Activated CD4-positive, alpha-beta memory T cell treated with anti-CD3 and anti-CD28 coated beads, Interleukin-2, amount 10 ng/mL, durations not matched to agents 7 days and 5 days (primary cell): Measurements from ENCODE around the gene C11orf86. TPM values are rescaled to one million over a fixed set of nuclear protein-coding genes. Genes with fewer than 3 reads are reported as not detected.
"Not testable (repeated sequence)": the region's sequence is repeated elsewhere in the genome, so short reads cannot be mapped to it uniquely, and the experiment has no call there.

ENCODE experiments used
- CTCF ChIA-PET: fragments of 350-600 bp; sonication (Branson Sonifier 250); formaldehyde crosslinking; loops from one replicate; lab custom pipeline; 2021; ENCODE audit warnings: antibody characterized with exemption, inconsistent platforms; lab: Charles Lee
- POLR2A ChIA-PET: fragments of 350-600 bp; sonication (Branson Sonifier 250); formaldehyde crosslinking; loops from one replicate; lab custom pipeline; 2021; ENCODE audit warnings: antibody characterized with exemption; lab: Charles Lee
- DNase-seq: peaks from one replicate; pipeline ENCODE4 v3.0.0-alpha.2; 2020
- H3K27ac Mint-ChIP-seq: one replicate; pipeline ENCODE4 v1.8.0; 2021; ENCODE audit warnings: mild to moderate bottlenecking, mixed read lengths
- H3K27me3 Mint-ChIP-seq: one replicate; pipeline ENCODE4 v1.8.0; 2021; ENCODE audit warnings: mixed read lengths
- H3K36me3 Mint-ChIP-seq: one replicate; pipeline ENCODE4 v1.8.0; 2021; ENCODE audit warnings: low read depth, mixed read lengths
- H3K4me1 Mint-ChIP-seq: one replicate; pipeline ENCODE4 v1.8.0; 2021; ENCODE audit warnings: mixed read lengths
- H3K4me3 Mint-ChIP-seq: one replicate; pipeline ENCODE4 v1.8.0; 2021; ENCODE audit warnings: mild to moderate bottlenecking, mixed read lengths
- H3K9me3 Mint-ChIP-seq: one replicate; pipeline ENCODE4 v1.8.0; 2021; ENCODE audit warnings: mixed read lengths
- total RNA-seq, 2 experiments: library from RNA; stranded (reverse); gene quantifications; one replicate each; pipeline ENCODE4 v1.2.3, GENCODE V29; 2021

Gene C11orf86
- total RNA-seq, 2 experiments from 2014 or later, result not detected

DNA sequence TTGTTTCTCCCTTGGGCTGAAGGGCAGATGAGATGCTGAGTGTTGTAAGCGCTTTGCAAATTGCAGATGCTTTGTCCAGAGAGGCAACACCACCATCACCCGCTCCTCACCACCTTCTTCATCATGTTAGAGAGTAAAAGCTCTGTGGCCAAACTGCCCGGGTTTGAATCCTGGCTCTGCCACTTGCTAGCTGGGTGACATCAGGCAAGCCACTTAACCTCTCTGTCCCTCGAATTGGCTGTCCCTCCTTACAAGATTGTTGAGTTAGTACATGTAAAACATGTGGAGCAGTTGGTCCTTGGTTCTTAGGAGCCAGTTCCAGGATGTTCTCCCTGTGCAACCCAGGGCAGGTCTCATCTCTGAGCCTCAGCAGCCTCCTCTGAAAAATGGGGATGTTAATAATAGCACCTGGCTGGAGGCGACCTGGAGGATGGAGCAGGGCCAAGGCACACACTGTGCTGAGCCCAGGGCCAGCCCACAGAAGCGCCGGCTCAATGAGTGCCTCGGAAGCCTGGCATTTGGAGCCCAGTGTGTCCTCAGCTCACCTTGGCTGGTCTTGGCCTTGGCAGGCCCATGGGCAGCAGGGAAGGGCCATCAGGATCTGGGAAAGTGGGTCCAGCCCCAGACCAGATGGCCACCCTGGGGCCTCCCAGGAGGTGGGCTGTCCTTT is 10.5 kb downstream of the C11orf86 start:
- Mint-ChIP-seq H3K27me3 (peaks cover 6% of the 10 kb centered on the region), H3K4me1 (peaks cover 4% of the 10 kb centered on the region), H3K9me3 (no peaks in the 10 kb centered on the region), H3K27ac (no peak overlapping the region), H3K36me3 (no peaks in the 10 kb centered on the region), H3K4me3 (no peak overlapping the region)
- no peak for DNase-seq
- POLR2A ChIA-PET, result no interaction called here
- CTCF ChIA-PET, result no interaction called here

DNA sequence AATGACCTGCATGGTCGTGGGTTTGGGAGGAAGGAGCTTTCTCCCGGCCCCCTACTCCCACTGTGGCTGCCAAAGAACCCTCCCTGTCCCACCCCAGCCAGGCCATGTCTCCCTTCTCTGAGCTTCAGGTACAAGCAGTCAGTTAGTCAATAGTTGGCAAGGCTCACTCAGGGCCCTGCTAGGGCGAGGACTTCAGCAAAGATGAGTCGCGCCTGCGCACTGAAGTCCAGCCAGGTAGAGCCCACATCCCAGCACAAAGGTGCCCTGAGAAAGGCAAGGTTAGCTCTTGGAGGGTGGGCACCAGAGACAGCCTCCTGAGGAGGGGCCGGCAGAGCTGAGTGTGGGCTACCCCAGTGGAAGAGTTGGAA is 11.1 kb downstream of the C11orf86 start:
- no peak overlapping the region for H3K4me3 Mint-ChIP-seq
- no peak for DNase-seq
- peaks cover 6% of the 10 kb centered on the region for H3K27me3 Mint-ChIP-seq
- no peaks in the 10 kb centered on the region for H3K36me3 Mint-ChIP-seq
- ChIA-PET POLR2A (no interaction called here), CTCF (no interaction called here)
- H3K9me3 Mint-ChIP-seq, result no peaks in the 10 kb centered on the region
- peaks cover 4% of the 10 kb centered on the region for H3K4me1 Mint-ChIP-seq
- H3K27ac Mint-ChIP-seq, result no peak overlapping the region

DNA sequence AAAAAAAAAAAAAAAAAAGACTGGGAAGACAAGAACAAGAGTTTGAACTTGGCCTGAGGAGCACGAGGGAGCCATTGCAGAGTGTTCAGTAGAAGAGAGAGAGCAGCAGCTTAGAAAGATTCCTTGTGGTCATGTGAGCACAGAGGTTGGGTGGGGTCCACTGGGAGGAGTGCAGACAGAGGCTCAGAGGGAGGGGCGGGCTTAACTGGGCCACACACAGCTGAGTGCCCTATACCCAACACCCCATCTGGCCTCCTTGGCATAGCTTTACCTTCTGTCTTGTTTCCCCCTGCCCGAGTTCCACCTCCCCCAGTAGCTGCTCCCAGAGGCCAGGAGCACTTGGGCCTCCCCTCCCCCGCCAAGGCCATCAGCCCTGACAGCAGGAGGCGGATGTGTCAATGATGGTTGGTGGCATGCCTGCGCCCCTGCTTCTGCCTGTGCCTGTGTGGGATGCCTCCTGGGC is 12.1 kb downstream of the C11orf86 start:
- Mint-ChIP-seq H3K36me3 (no peaks in the 10 kb centered on the region), H3K4me1 (peaks cover 2% of the 10 kb centered on the region), H3K27me3 (peaks cover 11% of the 10 kb centered on the region), H3K9me3 (no peaks in the 10 kb centered on the region), H3K4me3 (no peak overlapping the region), H3K27ac (no peak overlapping the region)
- ChIA-PET POLR2A (no interaction called here), CTCF (no interaction called here)
- DNase-seq, result no peak

DNA sequence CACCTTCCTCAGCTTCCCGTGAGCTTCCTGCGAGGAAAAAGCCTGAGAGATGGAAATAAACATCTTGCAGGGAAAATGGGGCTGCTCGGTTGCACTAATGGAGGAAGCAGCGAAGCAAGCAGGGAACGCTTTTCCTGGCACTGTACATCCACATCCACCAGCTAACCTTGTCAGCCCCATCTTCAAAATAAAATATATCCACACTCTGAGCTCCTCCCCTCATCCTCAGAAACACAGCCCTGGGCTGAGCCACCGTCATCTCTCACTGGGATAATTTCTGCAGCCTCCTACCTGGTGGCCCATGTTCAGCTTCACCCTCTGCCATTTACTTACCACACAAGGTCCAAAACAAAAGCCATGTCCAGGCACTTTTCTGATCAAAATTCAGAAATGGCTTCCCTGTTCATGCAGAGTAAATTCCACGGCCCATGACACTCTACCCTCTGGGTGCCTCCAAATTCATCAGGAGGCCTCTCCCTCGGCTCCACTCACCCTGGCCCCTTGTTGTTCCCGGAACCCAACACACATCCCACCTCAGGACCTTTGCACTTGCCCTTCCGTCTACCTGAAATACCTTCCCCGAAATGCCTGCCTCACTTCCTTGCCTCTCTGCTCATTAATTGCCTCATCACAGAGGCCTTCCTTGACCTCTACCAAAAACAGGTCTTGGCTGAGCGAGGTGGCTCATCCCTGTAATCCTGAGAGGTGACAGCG is 13.0 kb downstream of the C11orf86 start:
- CTCF ChIA-PET, result no interaction called here
- Mint-ChIP-seq H3K27ac (no peak overlapping the region), H3K4me3 (no peak overlapping the region), H3K9me3 (no peaks in the 10 kb centered on the region), H3K27me3 (peaks cover 6% of the 10 kb centered on the region), H3K36me3 (no peaks in the 10 kb centered on the region), H3K4me1 (peaks cover 2% of the 10 kb centered on the region)
- POLR2A ChIA-PET, result no interaction called here
- DNase-seq, result no peak

DNA sequence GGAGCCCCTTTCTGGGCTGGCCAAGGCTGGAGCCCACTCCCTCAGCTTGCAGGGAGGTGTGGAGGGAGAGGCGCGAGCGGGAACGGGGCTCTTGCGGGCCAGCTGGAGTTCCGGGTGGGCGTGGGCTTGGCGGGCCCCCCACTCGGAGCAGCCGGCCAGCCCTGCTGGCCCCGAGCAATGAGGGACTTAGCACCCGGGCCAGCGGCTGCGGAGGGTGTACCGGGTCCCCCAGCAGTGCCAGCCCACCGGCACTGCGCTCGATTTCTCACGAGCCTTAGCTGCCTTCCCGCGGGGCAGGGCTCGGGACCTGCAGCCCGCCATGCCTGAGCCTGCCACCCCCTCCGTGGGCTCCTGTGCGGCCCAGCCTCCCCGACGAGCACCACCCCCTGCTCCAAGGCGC is 13.6 kb downstream of the C11orf86 start:
- DNase-seq, POLR2A ChIA-PET, H3K4me3 Mint-ChIP-seq, H3K9me3 Mint-ChIP-seq, H3K27ac Mint-ChIP-seq, CTCF ChIA-PET, H3K27me3 Mint-ChIP-seq, H3K4me1 Mint-ChIP-seq, H3K36me3 Mint-ChIP-seq: not testable (repeated sequence)

DNA sequence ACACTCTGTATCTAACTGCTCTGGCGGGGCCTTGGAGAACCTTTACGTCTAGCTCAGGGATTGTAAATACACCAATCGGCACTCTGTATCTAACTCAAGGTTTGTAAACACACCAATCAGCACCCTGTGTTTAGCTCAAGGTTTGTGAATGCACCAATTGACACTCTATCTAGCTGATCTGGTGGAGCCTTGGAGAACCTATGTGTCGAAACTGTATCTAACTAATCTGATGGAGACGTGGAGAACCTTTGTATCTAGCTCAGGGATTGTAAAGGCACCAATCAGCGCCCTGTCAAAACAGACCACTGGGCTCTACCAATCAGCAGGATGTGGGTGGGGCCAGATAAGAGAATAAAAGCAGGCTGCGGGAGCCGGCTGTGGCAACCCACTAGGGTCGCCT is 14.3 kb downstream of the C11orf86 start:
- CTCF ChIA-PET, H3K4me3 Mint-ChIP-seq, H3K27me3 Mint-ChIP-seq, H3K9me3 Mint-ChIP-seq, H3K4me1 Mint-ChIP-seq, H3K36me3 Mint-ChIP-seq, POLR2A ChIA-PET, DNase-seq, H3K27ac Mint-ChIP-seq: not testable (repeated sequence)

DNA sequence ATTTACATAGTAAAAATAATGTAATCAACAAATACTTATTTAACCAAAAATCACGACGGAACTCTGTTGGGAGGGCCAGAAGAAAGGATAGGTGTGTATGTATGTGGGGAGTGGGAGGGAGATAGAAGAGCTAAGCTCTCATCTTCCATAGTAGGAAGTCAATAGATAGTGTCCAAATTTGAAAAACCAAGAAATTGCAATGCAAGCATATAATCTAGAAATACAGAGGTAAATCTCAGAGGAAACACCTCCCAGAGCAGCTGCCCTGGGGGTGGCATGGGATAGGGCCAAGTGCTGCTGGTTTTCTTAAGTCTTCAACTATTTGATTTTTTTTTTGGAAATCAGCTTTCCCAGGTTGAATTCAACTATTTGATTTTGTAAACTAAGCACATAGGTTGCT is 16.9 kb downstream of the C11orf86 start:
- ChIA-PET CTCF (no interaction called here), POLR2A (no interaction called here)
- peaks cover 11% of the 10 kb centered on the region for H3K27me3 Mint-ChIP-seq
- H3K9me3 Mint-ChIP-seq, result no peaks in the 10 kb centered on the region
- no peak for DNase-seq
- peaks cover 2% of the 10 kb centered on the region for H3K4me1 Mint-ChIP-seq
- no peak overlapping the region for H3K4me3 Mint-ChIP-seq
- no peaks in the 10 kb centered on the region for H3K36me3 Mint-ChIP-seq
- H3K27ac Mint-ChIP-seq, result no peak overlapping the region

DNA sequence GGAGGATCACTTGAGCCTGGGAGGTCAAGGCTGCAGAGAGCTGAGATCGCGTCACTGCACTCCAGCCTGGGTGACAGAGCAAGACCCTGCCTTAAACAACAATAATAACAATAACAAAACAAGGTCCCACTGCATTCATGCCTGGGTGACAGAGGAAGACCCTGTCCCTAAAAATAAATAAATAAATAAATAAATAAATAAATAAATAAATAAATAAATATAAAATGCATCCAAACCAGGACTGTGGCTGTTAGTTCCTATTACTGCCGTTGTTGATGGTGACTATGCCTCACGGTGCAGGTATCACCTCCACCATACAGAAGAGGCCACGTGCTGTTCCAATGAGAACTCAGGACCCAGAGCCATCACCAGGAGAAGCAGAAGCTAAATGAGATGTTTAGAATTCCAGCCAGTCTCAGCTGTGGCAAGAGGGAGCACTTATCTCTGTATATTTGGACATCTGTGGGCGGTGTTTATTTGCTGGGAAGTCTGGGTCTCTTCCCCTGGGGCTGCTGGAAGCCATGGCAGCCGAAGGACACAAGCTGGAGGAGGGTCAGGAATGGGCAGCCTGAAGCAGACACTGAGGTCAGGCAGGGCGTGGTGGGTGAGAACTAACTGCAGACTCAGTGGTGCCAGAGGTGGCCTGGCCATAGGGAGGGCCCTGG is 21.6 kb downstream of the C11orf86 start:
- Mint-ChIP-seq H3K9me3 (no peaks in the 10 kb centered on the region), H3K4me3 (no peak overlapping the region), H3K27ac (no peak overlapping the region), H3K27me3 (peaks cover 15% of the 10 kb centered on the region), H3K4me1 (no peaks in the 10 kb centered on the region), H3K36me3 (no peaks in the 10 kb centered on the region)
- DNase-seq, result no peak
- ChIA-PET CTCF (no interaction called here), POLR2A (no interaction called here)

DNA sequence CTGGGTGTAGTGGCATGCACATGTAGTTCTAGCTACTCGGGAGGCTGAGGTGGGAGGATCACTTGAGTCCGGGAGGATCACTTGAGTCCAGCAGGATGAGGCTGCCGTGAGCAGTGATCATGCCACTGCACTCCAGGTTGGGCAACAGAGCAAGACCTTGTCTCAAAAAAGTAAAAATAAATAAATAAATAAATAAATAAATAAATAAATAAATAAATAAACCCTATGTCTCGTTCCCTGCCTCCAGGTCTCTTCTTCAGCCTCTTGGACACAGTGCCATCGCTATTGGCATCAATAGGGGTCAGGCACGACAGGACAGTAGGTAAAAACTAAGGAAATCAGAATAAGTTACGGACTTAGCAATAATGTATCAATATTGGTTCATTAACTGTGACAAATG is 24.5 kb downstream of the C11orf86 start:
- Mint-ChIP-seq H3K27me3 (peaks cover 7% of the 10 kb centered on the region), H3K9me3 (no peaks in the 10 kb centered on the region), H3K27ac (no peak overlapping the region), H3K4me1 (no peaks in the 10 kb centered on the region), H3K4me3 (no peak overlapping the region), H3K36me3 (no peaks in the 10 kb centered on the region)
- POLR2A ChIA-PET, result no interaction called here
- no peak for DNase-seq
- CTCF ChIA-PET, result no interaction called here

DNA sequence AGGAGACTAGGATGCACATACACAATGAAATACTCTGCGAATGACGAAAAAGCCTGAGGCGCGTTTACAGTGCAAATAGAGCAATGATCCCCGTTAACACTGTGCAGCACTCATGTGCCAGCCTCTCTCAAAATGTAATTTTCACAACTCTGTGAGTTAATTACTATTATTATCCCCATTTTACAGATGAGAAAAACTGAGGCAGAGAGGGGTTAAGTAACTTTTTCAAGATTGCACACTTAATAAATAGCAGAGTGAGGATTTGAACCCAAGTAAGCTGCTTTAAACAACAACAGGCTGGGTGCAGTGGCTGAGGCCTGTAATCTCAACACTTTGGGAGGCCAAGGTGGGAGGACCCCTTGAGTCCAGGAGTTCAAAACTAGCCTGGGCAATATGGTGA is 26.2 kb downstream of the C11orf86 start:
- H3K4me1 Mint-ChIP-seq, result no peaks in the 10 kb centered on the region
- no peaks in the 10 kb centered on the region for H3K9me3 Mint-ChIP-seq
- no peak overlapping the region for H3K27ac Mint-ChIP-seq
- DNase-seq, result no peak
- CTCF ChIA-PET, result no interaction called here
- peaks cover 7% of the 10 kb centered on the region for H3K27me3 Mint-ChIP-seq
- POLR2A ChIA-PET, result no interaction called here
- H3K4me3 Mint-ChIP-seq, result no peak overlapping the region
- H3K36me3 Mint-ChIP-seq, result no peaks in the 10 kb centered on the region

DNA sequence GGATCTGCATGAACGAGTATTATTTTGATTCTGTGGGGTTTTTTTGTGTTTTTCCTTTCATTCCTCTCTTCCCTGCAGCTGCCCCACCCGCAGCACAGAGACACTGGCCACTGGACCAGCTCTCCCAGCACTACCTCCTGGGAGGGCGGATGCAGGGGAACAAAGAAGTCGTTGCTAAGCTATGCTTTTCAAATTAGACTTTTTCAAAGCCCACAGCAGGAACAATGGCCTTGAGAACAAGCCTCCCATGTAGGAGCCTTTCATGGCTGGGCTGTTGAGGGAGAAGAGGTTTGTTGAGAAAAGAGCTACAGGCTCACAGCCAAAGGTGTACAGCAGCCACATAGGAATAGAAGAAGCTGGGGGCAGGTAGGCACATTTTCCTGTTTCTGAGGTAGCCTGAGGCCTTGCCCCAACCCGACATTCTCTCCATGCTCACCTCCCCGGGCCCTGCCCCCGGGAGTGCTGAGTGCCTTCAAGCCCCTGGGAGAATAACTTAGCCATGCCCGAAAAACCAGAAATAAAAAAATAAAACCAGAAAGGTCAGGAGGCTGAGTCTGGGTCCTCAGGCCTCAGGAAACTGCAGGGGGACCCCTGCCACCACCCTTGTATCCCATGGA is 27.3 kb downstream of the C11orf86 start:
- Mint-ChIP-seq H3K27me3 (peaks cover 4% of the 10 kb centered on the region), H3K36me3 (no peaks in the 10 kb centered on the region), H3K4me1 (no peaks in the 10 kb centered on the region), H3K27ac (no peak overlapping the region), H3K4me3 (no peak overlapping the region), H3K9me3 (no peaks in the 10 kb centered on the region)
- ChIA-PET CTCF (no interaction called here), POLR2A (interaction anchor here (0.6 kb wide), 1 partner anchor 340 kb away, joined by 3 read pairs; no protein-coding TSS in a partner anchor)
- DNase-seq, result no peak

DNA sequence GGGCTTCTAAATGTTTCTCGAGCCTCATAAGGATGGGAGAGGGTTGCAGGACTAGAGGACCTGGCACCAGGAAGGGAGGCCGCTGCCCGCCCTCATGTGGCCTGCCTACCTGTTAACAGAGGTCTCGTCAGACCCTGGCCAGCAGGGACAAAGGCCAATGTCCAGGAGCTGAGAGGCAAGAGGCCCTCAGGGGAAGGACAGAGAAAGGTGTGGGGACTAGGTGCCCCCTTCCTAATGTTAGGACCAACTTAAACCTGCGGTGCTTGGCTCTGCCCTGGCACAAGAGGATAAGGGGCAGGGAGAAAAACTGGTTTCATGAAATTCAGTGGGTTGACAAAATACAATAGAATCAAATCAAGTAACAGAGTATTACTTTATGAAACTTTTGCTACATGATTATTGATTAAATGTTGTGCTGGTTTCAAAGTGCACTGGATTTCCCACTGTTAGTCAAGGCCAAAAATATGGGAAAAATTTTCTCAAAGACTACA is 27.9 kb downstream of the C11orf86 start:
- H3K9me3 Mint-ChIP-seq, result no peaks in the 10 kb centered on the region
- CTCF ChIA-PET, result no interaction called here
- no peak for DNase-seq
- POLR2A ChIA-PET, result interaction anchor here (0.6 kb wide), 1 partner anchor 340 kb away, joined by 3 read pairs; no protein-coding TSS in a partner anchor
- H3K4me1 Mint-ChIP-seq, result no peaks in the 10 kb centered on the region
- H3K27me3 Mint-ChIP-seq, result peaks cover 4% of the 10 kb centered on the region
- H3K27ac Mint-ChIP-seq, result no peak overlapping the region
- H3K36me3 Mint-ChIP-seq, result no peaks in the 10 kb centered on the region
- H3K4me3 Mint-ChIP-seq, result no peak overlapping the region

DNA sequence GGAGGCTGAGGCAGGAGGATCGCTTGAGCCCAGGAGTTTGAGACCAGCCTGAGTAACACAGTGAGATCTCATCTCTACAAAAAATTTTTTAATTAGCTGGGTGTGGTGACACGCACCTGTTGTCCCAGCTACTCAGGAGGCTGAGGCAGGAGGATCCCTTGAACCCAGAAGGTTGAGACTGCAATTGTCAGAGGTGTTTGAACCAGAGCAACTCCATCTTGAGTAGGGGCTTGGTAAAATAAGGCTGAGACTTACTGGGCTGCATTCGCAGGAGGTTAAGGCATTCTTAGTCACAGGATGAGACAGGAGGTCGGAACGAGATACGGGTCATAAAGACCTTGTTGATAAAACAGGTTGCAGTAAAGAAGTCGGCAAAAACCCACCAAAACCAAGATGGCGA is 30.1 kb downstream of the C11orf86 start:
- CTCF ChIA-PET, H3K27ac Mint-ChIP-seq, H3K4me1 Mint-ChIP-seq, POLR2A ChIA-PET, H3K4me3 Mint-ChIP-seq, H3K27me3 Mint-ChIP-seq, H3K36me3 Mint-ChIP-seq, DNase-seq, H3K9me3 Mint-ChIP-seq: not testable (repeated sequence)
